A549 (cell line): ENCODE data around the gene POLR3E. TPM values are rescaled to one million over a fixed set of nuclear protein-coding genes. Genes with fewer than 3 reads are reported as not detected.

Experiments used
- ATAC-seq, 2 experiments: fragments of 200-7000 bp in 1 of 2; fragments of >200 bp in 1 of 2; cut with Nextera tagmentation in 1 of 2; cut with Tn5 transposase in 1 of 2; 3 replicates each; pipeline versions ENCODE4 v1.8.0 to v1.9.1; 2018 to 2020; ENCODE audit warnings: mild to moderate bottlenecking in 1 of 2, moderate library complexity in 1 of 2
- CTCF ChIA-PET: fragments of 300-600 bp; sonication (Branson Sonifier 250); formaldehyde crosslinking; extraction: SDS; loops from one replicate; lab custom pipeline; 2021; ENCODE audit warnings: antibody characterized with exemption, inconsistent platforms; lab: Yijun Ruan, JAX
- POLR2A ChIA-PET: fragments of 350-600 bp; formaldehyde crosslinking; extraction: SDS; loops from one replicate; lab custom pipeline; 2021; ENCODE audit warnings: antibody characterized with exemption, inconsistent platforms; lab: Yijun Ruan, JAX
- DNase-seq, 2 experiments: peaks; one replicate each; pipeline versions ENCODE4 v3.0.0 to v3.0.0-alpha.2; 2011 to 2016; ENCODE audit warnings: low read depth in 1 of 2, low spot score in 1 of 2
- FAIRE-seq: peaks from 2 replicates; lab custom pipeline; 2011; peaks lifted over from hg19 to GRCh38; lab: Jason Lieb, UNC
- H3K27ac ChIP-seq, 2 experiments: fragments of >200 bp; sonication (Bioruptor Twin); formaldehyde crosslinking; 3 replicates each; pipeline ENCODE4 v1.5.1; 2016 to 2017
- H3K4me1 ChIP-seq: fragments of >200 bp; sonication (Bioruptor Twin); formaldehyde crosslinking; 3 replicates; pipeline ENCODE4 v1.6.1; 2016
- H3K4me2 ChIP-seq: fragments of >200 bp; sonication (Bioruptor Twin); formaldehyde crosslinking; 3 replicates; pipeline ENCODE4 v1.6.1; 2016
- H3K4me3 ChIP-seq: fragments of >200 bp; sonication (Bioruptor Twin); formaldehyde crosslinking; 3 replicates; pipeline ENCODE4 v1.5.1; 2016
- H3K9me3 ChIP-seq: fragments of >200 bp; sonication (Bioruptor Twin); formaldehyde crosslinking; 3 replicates; pipeline ENCODE4 v1.6.1; 2016
- CBX2 ChIP-seq: fragments of 200-600 bp; sonication (generic); IDR thresholded peaks from 2 replicates; pipeline ENCODE4 v1.6.1; 2016; ENCODE audit warnings: low read depth, mild to moderate bottlenecking, borderline replicate concordance
- CBX8 ChIP-seq: fragments of 200-600 bp; sonication (generic); IDR thresholded peaks from 2 replicates; pipeline ENCODE4 v1.6.1; 2016
- EHMT2 ChIP-seq: fragments of 200-600 bp; sonication (generic); IDR thresholded peaks from 2 replicates; pipeline ENCODE4 v1.6.1; 2016; ENCODE audit warnings: antibody characterized with exemption, low read depth, mild to moderate bottlenecking, moderate library complexity
- ESRRA ChIP-seq: fragments of 150-350 bp; IDR thresholded peaks from 2 replicates; pipeline ENCODE4 v1.6.1; 2014; ENCODE audit warnings: mild to moderate bottlenecking, low read length, borderline replicate concordance
- FOSB ChIP-seq: fragments of 250-450 bp; sonication (Bioruptor Pico); IDR thresholded peaks from 2 replicates; pipeline ENCODE4 v1.5.0; 2020; ENCODE audit warnings: mild to moderate bottlenecking, moderate library complexity
- FOSL2 ChIP-seq, 2 experiments: fragments of 450-650 bp in 1 of 2; fragments of >200 bp in 1 of 2; sonication (Bioruptor Twin) in 1 of 2; formaldehyde crosslinking; IDR thresholded peaks; 2 replicates each; pipeline versions ENCODE4 v1.5.0 to v1.6.1; 2016 to 2020; ENCODE audit warnings: mild to moderate bottlenecking in 1 of 2, moderate library complexity in 1 of 2
- FOXS1 ChIP-seq: fragments of 250-450 bp; sonication (Bioruptor Pico); IDR thresholded peaks from 2 replicates; pipeline ENCODE4 v1.5.0; 2020; ENCODE audit warnings: mild to moderate bottlenecking, moderate library complexity
- HDAC2 ChIP-seq: fragments of 200-600 bp; sonication (generic); IDR thresholded peaks from 2 replicates; pipeline ENCODE4 v1.6.1; 2016
- HES2 ChIP-seq: fragments of >200 bp; sonication (Bioruptor Twin); formaldehyde crosslinking; IDR thresholded peaks from 2 replicates; pipeline ENCODE4 v1.6.1; 2016
- HOXB5 ChIP-seq: fragments of 250-450 bp; sonication (Bioruptor Pico); IDR thresholded peaks from 2 replicates; pipeline ENCODE4 v1.5.0; 2020; ENCODE audit warnings: mild to moderate bottlenecking, moderate library complexity
- JUNB ChIP-seq: fragments of >200 bp; sonication (Bioruptor Twin); formaldehyde crosslinking; IDR thresholded peaks from 2 replicates; pipeline ENCODE4 v1.6.1; 2016
- KDM1A ChIP-seq: fragments of 200-600 bp; sonication (generic); IDR thresholded peaks from 2 replicates; pipeline ENCODE4 v1.6.1; 2016; ENCODE audit warnings: low read depth, mild to moderate bottlenecking
- MAFK ChIP-seq: fragments of 450-650 bp; IDR thresholded peaks from 2 replicates; pipeline ENCODE4 v1.6.1; 2014; ENCODE audit not compliant: partially characterized antibody
- MAZ ChIP-seq: fragments of 150-350 bp; IDR thresholded peaks from 2 replicates; pipeline ENCODE4 v1.6.1; 2014; ENCODE audit warnings: antibody characterized with exemption, low read depth, low read length, borderline replicate concordance
- MYC ChIP-seq: IDR thresholded peaks from 2 replicates; pipeline ENCODE4 v1.6.1; 2012; ENCODE audit warnings: mild to moderate bottlenecking, inconsistent platforms, low read length, improper control_type of control experiment, borderline replicate concordance
- NR3C1 ChIP-seq: fragments of >200 bp; sonication (Bioruptor Twin); formaldehyde crosslinking; IDR thresholded peaks from 3 replicates; pipeline ENCODE4 v1.6.1; 2017
- PHF8 ChIP-seq: fragments of 200-600 bp; sonication (generic); IDR thresholded peaks from 2 replicates; pipeline ENCODE4 v1.6.1; 2016; ENCODE audit warnings: low read depth, mild to moderate bottlenecking, antibody characterized with exemption, moderate library complexity, borderline replicate concordance
- POLR2AphosphoS2 ChIP-seq: conservative IDR thresholded peaks from 2 replicates; pipeline ENCODE4 v1.6.1; 2012; ENCODE audit warnings: low read length, improper control_type of control experiment, inconsistent platforms
- RCOR1 ChIP-seq: fragments of 150-350 bp; IDR thresholded peaks from 2 replicates; pipeline ENCODE4 v1.6.1; 2014; ENCODE audit warnings: antibody characterized with exemption, low read length, low read depth
- SMC3 ChIP-seq: fragments of >200 bp; sonication (Bioruptor Twin); formaldehyde crosslinking; IDR thresholded peaks from 3 replicates; pipeline ENCODE4 v1.6.1; 2018; ENCODE audit warnings: inconsistent platforms
- ZC3H11A ChIP-seq: fragments of 450-650 bp; IDR thresholded peaks from 2 replicates; pipeline ENCODE4 v1.6.1; 2014; ENCODE audit warnings: antibody characterized with exemption, mild to moderate bottlenecking
- ZFP36 ChIP-seq: fragments of 450-650 bp; IDR thresholded peaks from 2 replicates; pipeline ENCODE4 v1.6.1; 2014; ENCODE audit warnings: borderline replicate concordance; ENCODE audit not compliant: partially characterized antibody
- ZNF302 ChIP-seq: fragments of 250-450 bp; sonication (Bioruptor Pico); IDR thresholded peaks from 2 replicates; pipeline ENCODE4 v1.9.0; 2021; ENCODE audit warnings: inconsistent platforms, mild to moderate bottlenecking, moderate library complexity
- WGBS: methylation state at CpG from one replicate; pipeline ENCODE4 v1.1.6; 2017; ENCODE audit errors: missing lambda C conversion rate; 5-methylcytosine and 5-hydroxymethylcytosine counted together
- polyA plus RNA-seq, 4 experiments: library from polyadenylated mRNA; depleted of rRNA in 3 of 4; stranded (reverse); fragments of >200 nt; fragmentation: RNase III in 1 of 4; extraction: RNeasy Plus Mini Kit Qiagen cat#74134 plus additional on column Dnase treatment in 1 of 4; gene quantifications; 2 replicates in 3 of 4; 3 replicates in 1 of 4; pipeline ENCODE4 v1.2.3, GENCODE V29; 2011 to 2017
- TF ChIP-seq, protein P1 (sequence below): fragments of 250-450 bp; sonication (Bioruptor Pico); IDR thresholded peaks from 2 replicates; pipeline ENCODE4 v1.5.0; 2021; ENCODE audit warnings: mild to moderate bottlenecking, moderate library complexity, borderline replicate concordance
- TF ChIP-seq, protein P2 (sequence below): fragments of 450-650 bp; IDR thresholded peaks from 2 replicates; pipeline ENCODE4 v1.6.1; 2014; ENCODE audit warnings: antibody characterized with exemption
- TF ChIP-seq, protein P3 (sequence below): fragments of 250-450 bp; sonication (Bioruptor Pico); IDR thresholded peaks from 2 replicates; pipeline ENCODE4 v1.5.0; 2020; ENCODE audit warnings: low read depth, mild to moderate bottlenecking, moderate library complexity

POLR3E gene
- polyA plus RNA-seq, 2 of the 4 experiments (the other 2 are of a cell fraction), result 54.6 to 77.9 TPM

GRCh38 chr16:22304411-22304810 lies 7.2 kb downstream of the POLR3E start:
- 88% methylated on average over 4 of the region's 4 CpGs for WGBS
- Histone ChIP-seq H3K4me2 (no peak overlapping the region), H3K9me3 (no peaks in the 10 kb centered on the region), H3K4me1 (peaks cover 5% of the 10 kb centered on the region; the same call in 2 of the 3 replicates), H3K4me3 (no peak overlapping the region), H3K27ac (no peak overlapping the region)
- ChIA-PET CTCF (interaction anchor here (12.5 to 16.3 kb wide), 2 partner anchors 18 to 104 kb away, joined by 160 to 320 read pairs; partner anchors contain the start of gene EEF2K), POLR2A (interaction anchor here (0.6 kb wide), 1 partner anchor 113 kb away, joined by 3 read pairs; no protein-coding TSS in a partner anchor)
- FAIRE-seq, result no peak
- TF ChIP-seq, protein P1, sequence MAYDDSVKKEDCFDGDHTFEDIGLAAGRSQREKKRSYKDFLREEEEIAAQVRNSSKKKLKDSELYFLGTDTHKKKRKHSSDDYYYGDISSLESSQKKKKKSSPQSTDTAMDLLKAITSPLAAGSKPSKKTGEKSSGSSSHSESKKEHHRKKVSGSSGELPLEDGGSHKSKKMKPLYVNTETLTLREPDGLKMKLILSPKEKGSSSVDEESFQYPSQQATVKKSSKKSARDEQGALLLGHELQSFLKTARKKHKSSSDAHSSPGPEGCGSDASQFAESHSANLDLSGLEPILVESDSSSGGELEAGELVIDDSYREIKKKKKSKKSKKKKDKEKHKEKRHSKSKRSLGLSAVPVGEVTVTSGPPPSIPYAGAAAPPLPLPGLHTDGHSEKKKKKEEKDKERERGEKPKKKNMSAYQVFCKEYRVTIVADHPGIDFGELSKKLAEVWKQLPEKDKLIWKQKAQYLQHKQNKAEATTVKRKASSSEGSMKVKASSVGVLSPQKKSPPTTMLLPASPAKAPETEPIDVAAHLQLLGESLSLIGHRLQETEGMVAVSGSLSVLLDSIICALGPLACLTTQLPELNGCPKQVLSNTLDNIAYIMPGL (CRISPR knock-in tag), result no peak
- no peak for TF ChIP-seq ESRRA
- TF ChIP-seq HDAC2, result no peak
- no peak for TF ChIP-seq ZFP36
- TF ChIP-seq MYC, result no peak
- TF ChIP-seq FOXS1 (CRISPR knock-in tag), result no peak
- no peak for TF ChIP-seq NR3C1
- TF ChIP-seq EHMT2, result no peak
- no peak for TF ChIP-seq POLR2AphosphoS2
- TF ChIP-seq, protein P2, sequence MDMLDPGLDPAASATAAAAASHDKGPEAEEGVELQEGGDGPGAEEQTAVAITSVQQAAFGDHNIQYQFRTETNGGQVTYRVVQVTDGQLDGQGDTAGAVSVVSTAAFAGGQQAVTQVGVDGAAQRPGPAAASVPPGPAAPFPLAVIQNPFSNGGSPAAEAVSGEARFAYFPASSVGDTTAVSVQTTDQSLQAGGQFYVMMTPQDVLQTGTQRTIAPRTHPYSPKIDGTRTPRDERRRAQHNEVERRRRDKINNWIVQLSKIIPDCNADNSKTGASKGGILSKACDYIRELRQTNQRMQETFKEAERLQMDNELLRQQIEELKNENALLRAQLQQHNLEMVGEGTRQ, result no peak
- TF ChIP-seq ZNF302 (CRISPR knock-in tag), result no peak
- ATAC-seq, result no peak
- no peak for DNase-seq

DNA sequence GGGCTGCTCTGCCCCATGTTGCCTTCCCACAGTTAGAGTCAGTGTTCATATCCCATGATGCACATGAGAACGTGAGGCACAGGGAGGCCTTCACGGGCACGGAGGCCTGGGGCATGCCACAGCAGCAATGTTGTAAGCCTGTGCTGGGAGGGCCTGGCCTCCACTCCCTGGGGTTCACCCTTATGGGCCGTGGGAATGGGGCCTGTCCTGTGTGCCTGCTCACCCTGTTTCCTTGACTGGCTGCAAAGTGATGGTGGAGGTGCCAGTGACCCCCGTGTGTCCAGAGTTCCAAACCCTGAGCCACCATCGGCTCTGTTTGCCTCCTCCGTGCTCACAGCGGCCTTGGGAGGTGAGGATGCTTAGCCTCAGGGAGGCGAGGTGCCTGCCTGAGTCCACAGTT lies 9.6 kb downstream of the POLR3E start:
- H3K27ac ChIP-seq, result no peak overlapping the region
- no peak overlapping the region for H3K4me2 ChIP-seq
- DNase-seq (no peak), FAIRE-seq (no peak), ATAC-seq (no peak)
- WGBS, result 94% methylated on average over 9 of the region's 9 CpGs
- ChIA-PET POLR2A (no interaction called here), CTCF (interaction anchor here (0.5 to 16.3 kb wide), 3 partner anchors 15 to 1084 kb away, joined by 3 to 320 read pairs (median 160); partner anchors contain the start of gene EEF2K)
- H3K4me1 ChIP-seq, result no peaks in the 10 kb centered on the region
- TF ChIP-seq KDM1A (no peak), MAZ (no peak), HDAC2 (no peak)
- H3K4me3 ChIP-seq, result no peak overlapping the region
- no peaks in the 10 kb centered on the region for H3K9me3 ChIP-seq

DNA sequence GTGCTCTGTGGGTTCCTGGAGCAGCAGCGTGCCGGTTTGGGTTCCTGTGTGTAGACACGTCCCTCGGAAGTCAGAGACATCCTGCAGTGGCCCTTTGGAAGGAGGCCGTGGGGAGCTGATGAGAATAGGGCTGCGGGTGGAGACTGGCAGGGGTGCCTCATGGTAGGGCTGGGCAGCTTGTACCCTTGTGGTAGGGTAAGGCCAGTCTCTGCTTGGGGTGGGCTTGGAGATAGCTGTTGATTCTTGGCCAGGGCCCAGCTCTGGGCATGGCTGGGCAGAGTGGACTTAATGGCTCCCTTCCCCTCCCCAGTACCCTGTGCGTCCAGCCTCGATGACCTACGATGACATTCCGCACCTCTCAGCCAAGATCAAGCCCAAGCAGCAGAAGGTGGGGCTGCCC lies 10.6 kb downstream of the POLR3E start:
- 98% methylated on average over 5 of the region's 10 CpGs for WGBS
- FAIRE-seq, result no peak
- no peaks in the 10 kb centered on the region for H3K4me1 ChIP-seq
- ATAC-seq, result no peak
- ChIA-PET CTCF (interaction anchor here (0.6 to 16.3 kb wide), 4 partner anchors 7 to 764 kb away, joined by 3 to 160 read pairs (median 22); no protein-coding TSS in a partner anchor), POLR2A (no interaction called here)
- H3K4me3 ChIP-seq, result no peak overlapping the region
- H3K9me3 ChIP-seq, result no peaks in the 10 kb centered on the region
- no peak for DNase-seq
- no peak overlapping the region for H3K4me2 ChIP-seq
- TF ChIP-seq PHF8 (no peak), CBX2 (no peak), CBX8 (no peak), MYC (no peak), HOXB5 (no peak), HES2 (no peak), SMC3 (no peak), RCOR1 (no peak), FOSL2 (IDR thresholded peaks at IDR 0.05) (no peak), FOSL2 (CRISPR knock-in tag; IDR thresholded peaks at IDR 0.05) (no peak), JUNB (no peak), ZC3H11A (no peak), FOSB (CRISPR knock-in tag) (no peak), MAFK (no peak)
- TF ChIP-seq, protein P3, sequence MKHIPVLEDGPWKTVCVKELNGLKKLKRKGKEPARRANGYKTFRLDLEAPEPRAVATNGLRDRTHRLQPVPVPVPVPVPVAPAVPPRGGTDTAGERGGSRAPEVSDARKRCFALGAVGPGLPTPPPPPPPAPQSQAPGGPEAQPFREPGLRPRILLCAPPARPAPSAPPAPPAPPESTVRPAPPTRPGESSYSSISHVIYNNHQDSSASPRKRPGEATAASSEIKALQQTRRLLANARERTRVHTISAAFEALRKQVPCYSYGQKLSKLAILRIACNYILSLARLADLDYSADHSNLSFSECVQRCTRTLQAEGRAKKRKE (CRISPR knock-in tag), result no peak
- TF ChIP-seq, protein P2, result no peak
- H3K27ac ChIP-seq, result no peak overlapping the region
